LoVo (cell line): ENCODE data around the gene TACC3.

Experiments used
- DNase-seq: peaks from one replicate; pipeline ENCODE4 v3.0.0-alpha.2; 2016; ENCODE audit warnings: low spot score

Gene TACC3

DNA sequence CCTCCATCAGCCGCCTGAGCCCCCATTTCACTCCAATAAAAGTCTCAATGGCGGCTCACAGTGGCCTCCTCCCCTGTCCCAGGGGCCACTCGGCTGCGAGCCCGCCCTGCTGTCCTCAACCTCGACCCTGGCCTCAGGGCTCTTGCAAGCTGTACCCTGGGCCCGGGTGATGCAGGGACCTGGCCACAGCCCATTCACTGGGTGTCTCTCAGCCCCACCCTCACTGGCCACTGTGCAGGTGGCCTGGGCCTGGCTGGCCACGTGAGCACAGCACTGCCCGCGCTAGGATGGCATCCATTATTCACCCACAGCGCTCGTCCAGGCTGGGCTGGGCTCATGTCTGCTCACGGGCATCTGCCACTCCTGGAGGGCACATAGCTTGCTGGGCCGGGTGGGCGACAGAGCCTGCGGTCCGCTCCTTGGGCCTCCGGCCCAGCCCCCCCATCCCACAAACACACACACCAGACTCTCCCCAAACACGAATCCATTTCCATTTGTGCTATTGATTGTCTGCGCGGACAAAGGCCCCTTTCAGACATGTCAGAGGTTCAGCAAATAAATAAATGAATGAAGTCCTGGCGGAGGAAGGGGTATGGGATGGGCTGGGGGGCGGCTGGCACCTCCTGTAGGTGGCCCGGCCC is 55.3 kb downstream of the TACC3 start:
- no peak for DNase-seq

DNA sequence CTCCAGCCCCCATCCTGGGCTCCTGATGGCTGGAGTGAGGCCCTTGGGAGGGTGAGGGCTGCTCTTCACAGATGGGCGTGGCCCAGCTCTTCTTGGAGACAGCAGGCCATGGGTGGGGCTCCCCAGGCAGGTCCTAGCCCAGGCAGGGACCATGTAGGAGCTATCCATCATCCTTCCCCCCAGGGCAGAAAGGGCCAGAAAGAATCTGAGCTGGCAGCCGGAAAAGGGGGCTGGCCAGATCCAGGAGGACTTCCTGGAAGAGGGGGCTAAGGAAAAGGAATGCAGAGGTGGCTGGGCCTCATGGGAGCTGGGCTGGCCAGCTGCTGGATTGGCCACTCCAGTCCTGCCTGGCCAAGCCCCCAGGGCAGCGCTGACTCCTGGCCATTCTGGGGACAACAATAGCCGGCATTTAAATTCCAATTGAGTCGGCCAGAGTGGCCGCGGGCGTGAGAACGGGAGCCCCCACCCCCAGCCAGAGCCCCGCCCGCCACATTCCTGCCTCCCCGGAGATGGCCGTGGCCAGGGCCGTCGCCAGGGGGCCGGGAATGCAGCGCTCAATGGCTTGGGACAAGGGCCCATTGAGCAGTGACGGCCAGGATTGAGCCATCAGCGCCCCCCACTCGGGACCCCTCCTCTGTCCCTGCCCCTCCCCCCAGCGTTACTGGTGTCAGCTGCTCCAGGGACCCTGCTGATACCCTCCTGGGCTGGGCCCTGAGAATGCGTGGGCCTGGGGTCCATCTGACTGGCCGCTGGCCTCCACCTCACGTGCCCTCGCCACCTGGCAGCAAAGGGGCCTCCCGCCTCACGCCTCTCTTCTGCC is 56.7 kb downstream of the TACC3 start:
- DNase-seq, result peak; percentile 20

DNA sequence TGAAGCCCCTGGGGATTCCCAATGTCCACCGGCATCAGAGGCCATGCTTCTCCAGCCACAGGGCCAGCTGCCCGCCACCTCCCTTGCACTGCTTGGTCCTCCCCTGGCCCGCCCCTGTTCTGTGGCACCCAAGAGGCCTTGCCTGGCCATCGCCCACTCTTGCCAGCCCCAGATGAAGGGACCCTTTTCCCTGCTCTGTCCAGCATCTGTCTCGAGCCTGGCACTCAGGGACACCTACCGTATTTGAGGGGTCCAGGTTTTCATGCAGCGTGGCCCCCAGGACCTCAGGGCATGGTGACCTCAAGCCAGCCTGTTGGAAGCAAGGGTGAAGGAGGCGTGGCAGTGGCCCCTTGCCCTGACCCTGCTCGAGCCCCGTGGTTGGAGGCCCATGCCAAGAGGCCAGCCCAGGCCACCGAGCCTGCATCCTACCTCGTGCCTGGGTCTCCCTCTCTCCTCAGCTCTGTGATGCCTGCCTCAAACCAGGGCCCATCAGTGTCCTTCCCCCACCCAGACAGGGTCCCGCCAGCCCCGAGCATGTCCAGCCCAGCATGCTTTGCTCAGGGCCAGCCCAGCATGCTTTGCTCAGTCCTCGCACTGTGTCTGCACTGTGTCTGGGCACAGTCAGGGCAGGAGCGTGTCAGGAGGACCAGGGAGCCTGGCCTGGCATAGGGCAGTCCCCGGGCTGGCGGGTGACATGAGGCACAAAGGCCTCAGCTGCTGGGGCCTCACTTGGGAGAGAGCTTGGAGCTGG is 57.5 kb downstream of the TACC3 start:
- DNase-seq, result no peak

DNA sequence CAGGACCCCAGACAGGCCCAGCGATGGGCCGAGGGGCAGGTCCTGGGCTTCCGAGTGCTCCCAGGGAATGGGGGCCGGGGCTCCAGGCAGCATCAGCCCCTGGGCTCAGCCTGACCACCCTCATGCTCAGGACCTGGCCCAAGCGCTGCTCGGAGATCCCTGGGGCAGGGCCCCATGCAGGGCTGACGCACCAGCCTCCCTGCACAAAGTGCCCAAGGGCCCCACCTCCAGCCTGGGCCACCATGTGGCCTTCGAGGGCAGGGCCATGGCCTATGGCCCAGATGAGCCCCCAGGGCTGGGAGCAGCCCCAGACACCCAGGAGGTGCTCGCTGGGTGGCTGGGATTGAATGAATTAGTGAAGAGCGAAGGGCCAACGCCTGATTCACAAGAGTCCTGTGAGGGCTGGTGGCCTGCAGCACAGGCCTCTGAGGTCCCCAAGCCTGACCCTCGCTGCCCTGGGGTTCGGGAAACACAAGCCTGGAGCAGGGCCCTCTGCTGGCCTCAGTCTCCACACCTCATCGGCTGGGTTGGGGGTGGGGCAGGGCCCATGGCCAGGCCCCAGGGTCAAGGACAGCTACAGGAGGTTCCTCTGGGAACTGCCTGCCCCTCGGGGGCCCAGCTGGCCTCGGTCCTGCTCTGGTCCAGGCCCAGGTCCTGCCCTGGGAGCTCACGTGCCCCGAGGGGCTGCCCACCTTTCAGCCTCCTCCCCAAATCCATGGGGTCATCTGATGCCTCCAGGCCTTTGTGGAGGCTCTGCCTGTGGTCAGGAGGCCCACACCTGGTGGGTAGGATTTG is 58.5 kb downstream of the TACC3 start:
- DNase-seq, result no peak

DNA sequence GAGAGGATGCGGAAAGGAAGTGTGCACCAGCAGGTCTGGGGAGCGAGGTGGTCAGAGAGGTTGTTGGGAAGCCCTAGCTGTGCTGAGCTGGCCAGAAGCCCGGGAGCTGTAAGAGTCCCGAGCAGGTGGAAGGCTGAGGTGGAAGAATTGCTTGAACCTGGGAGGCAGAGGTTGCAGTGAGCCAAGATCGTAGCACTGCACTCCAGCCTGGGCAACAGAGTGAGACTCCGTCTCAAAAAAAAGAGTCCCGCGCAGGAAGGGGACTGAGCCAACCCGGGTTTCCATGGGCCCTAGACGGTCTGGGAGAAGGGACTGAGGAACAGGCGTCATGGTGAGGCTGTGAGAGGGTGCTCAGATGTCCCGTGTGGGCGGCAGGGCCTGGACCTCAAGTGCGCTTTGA is 59.1 kb downstream of the TACC3 start:
- no peak for DNase-seq

DNA sequence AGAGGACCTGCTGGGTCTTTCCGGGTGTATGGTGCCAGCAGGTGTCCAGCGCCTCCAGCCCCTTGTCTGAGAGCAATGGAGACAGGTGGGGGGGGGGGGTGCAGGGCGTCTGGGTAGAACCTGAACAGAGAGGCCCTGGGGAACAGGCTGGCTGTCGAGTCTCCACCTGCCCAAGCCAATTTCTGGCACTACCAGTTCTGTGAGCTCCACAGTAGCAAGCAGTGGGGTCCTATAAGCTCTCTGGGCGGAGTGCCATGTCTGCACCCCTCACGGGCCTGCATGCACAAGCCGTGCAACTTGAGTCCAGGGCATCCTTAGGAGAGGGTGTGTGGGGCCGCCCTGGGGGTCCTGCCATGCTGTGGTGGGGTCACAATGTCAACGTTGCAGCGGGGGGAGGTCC is 61.7 kb downstream of the TACC3 start:
- no peak for DNase-seq

DNA sequence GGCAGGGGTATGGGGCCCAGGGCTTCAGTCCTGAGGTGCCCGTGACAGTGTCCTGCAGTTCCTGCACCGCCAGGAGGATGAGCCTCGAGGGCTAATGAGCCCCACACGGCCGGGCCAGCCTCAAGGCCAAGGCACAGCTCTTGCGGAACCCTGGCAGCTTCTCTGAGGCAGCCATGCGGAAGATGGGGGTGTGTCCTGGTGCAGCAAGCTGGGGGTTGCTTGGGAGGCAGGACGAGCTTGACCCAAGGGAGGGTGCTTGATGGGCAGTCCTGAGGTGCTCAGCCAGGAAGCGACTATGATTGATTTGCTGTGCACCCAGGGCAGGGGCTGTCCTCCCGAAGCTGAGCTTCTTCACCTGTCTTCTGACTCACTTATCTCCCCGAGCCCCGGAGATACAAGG is 62.6 kb downstream of the TACC3 start:
- no peak for DNase-seq

DNA sequence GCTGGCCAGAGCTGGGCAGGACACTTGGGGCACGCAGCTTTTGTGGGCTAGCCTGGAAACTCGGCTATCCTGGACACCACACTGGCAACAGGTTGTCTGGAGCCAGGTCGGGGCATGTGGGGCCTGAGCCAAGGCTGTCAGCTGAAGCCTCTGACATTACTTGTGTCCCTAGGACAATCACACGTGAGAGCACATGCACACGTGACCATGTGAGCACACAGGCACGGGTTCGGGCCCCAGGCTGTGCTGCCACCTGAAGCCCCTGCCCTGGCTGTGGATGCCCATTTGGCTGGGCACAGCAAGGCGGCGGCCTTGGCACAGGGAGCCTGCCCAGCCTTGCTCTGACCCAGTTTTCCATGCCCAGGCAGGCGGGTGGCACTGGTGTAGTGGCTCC is 63.1 kb downstream of the TACC3 start:
- no peak for DNase-seq

DNA sequence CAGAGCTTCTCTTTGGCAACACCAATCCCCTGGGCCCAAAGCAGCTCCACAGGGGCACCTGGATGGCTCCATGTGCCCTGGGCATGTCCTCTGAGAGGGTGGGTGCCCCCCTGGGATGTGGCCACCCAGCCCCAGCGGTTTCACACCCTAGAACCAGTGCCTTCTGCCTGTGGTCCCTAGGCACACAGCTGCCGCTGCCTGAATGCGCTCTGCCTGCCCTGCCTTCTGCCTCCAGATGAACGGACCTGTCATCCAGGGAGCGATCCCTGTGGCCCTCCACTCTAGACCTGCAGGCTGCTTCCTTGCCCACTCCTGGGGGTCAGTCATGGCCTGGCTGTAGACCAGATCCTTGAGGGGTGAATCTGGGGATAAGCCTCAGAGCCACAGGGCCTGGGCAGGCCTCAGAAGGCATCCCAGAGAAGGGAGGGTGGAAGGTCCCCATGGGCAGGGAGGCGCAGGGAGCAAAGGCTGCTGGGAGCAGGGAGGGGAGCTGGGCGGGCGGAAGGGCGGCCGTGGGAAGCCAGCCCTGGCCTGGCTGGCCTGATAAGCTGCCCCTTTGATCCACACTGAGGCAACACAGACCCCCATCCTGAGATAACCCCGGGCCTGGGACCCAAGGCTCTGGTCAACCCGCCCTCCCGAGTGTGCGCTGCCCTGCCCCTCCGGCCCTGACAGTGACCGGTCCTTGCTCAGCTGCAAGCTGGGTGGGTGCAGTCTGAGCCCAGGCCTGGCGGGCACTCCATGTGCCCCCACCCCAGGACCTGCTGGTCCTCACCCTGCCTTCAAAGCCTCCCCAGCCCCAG is 63.7 kb downstream of the TACC3 start:
- DNase-seq, result no peak

DNA sequence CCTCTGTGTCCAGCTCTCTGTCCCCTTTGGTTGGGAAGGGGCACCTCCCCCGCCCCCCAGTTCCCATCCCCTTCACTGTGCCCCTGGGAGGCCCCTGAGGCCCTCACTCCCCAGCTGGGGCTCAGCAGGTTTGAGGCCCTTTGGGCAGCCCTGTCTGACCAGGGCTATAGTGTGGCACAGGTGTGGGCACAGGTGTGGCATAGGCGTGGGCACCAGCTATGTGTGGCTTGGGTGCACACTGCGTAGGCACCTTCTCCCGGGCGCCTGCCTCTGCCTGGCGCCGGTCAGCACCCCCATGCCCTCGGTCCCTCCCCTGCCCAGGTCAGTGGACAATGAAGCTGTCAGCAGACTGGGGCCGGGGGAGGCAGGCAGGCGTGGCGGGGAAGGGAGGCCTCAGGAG is 64.3 kb downstream of the TACC3 start:
- DNase-seq, result no peak

DNA sequence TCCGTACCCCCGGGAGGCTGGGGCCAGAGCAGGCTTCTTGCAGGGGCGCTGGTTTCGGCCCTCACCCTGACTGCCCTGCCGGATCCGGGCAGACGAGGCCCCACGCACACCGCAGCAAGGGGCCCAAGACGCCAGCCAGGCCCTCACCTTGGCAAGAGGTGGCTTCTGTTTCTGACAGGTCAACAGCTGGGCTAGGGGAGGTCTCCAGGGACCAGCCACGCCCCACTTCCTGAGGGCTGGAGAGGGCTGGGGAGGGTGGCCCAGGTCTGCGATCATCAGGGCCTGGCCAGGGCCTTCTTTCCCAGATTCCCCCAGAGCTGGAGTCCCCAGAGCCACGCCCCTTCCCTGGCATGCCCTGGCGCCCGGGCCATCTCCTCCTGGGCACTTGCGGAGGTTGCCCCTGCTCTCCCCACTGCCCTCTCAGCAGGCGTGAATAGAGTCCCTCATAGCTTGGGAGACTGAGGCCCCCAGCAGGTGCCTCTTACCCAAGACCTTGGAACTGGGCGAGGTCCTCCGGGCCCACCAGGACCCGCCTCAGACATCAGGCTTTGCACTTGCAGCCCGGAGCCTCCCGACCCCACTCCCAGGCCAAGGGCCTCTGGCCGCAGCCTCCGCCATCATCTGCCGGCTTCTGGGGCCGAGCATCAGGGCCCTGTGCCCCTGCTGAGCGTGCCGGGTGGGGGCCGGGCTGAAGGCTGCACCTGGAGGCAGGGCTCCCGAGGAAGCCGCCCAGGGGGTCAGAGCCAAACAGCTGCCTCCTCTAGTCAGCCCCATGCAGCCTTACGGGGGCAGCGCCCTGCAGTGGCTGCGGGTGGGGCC is 65.4 kb downstream of the TACC3 start:
- DNase-seq, result no peak

DNA sequence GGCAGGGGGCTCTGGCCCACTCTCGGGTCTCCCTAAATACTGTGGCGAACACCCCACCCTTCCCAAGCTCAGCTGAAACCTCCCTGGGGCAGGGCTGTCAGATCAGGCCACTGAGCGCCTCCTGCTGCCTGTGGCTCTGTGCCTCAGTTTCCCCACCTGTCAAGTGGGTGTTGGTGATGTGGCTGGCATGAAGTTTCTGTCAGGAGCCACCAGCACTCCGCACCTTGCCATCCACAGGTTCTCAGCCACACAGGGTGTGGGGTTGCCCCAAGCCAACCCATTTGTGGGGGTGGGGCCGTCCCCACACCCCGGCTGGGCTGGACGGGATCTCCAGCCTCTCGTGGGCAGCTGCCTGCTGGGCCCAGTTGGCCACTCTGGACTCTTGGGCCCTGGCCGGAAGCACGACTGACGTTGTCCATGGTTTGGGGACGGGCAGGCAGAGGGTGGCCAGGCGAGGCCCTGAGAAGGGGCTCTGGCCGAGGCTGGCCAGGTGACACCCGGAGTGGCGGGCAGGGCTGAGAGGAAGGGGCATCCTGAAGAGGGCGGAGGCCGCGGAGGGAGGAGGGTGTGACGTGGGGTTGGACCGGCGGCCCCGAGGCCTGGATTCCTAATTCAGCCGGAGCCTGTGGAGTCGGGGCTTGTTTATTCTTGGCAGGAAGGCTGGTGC is 66.2 kb downstream of the TACC3 start:
- no peak for DNase-seq

DNA sequence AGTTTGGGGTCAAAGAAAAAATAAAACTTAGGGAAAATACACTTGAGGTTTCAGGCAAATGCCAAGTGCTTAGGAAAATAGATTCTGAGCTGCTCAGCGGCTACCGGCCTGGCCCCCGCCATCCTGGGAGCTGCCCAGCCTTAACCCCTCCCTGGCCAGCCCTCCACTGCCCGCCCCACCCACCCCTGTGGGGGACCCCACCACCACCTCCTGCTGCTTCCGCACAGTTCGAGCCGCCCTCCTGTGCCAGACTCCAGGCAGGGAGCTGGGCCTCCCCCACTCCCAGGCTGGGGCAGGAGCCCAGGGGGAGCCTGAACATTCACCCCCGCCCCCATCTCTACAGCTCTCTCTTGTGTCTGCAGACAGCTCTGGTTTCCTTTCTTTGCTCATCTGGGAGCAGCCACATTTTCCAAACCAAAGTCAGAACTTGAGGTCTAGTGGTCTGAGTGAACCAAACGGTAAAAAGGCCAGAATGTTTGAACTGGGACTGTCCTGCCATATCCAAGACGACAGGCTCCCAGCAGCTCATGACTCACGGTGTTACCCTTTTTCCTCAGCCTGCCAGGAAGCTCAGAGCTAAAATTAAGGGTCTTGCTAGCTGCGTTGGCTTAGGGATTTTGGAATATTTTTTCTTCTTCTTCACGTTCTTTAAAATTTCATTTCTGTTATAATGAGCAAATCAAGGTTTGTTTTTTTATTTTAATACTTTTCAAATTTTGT is 67.1 kb downstream of the TACC3 start:
- DNase-seq, result no peak

DNA sequence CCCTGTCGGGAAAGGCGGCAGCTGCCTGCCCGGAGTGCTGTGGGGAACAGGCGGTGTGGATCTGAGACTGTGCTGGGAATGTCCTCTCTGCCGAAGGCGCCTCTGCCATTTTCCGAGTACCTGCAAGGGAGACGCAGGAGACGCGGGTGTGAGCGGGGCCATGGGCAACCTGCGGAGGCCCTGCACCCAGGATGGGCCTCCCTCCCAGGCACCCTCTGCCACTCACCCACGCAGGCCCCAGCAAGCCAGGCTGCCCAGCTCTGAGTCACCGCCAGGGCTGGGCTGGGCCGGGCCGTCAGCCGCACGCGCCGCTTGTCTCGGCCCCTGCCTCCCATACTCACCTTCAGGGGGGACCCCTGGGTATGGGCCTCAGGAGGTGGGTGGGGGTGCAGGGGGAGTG is 68.2 kb downstream of the TACC3 start:
- DNase-seq, result no peak

DNA sequence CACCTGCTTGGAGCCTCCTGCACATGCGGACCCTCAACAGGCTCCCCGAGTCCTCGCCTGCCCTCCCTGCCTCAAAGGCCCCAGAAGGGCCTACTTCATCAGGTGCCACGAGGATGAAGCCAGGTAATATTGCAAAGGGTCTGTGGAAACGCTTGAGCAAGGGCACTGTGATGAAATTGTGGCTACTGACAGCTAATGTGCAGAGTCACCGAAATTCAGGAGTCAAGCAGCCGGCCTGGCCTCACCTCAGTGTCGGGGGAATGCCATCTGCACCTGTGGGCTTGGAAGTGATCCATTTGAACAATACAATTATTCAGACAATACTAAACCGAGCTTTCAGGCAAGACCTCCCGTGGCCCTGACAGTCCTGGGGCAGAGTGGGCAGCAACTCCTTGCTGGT is 68.7 kb downstream of the TACC3 start:
- no peak for DNase-seq

DNA sequence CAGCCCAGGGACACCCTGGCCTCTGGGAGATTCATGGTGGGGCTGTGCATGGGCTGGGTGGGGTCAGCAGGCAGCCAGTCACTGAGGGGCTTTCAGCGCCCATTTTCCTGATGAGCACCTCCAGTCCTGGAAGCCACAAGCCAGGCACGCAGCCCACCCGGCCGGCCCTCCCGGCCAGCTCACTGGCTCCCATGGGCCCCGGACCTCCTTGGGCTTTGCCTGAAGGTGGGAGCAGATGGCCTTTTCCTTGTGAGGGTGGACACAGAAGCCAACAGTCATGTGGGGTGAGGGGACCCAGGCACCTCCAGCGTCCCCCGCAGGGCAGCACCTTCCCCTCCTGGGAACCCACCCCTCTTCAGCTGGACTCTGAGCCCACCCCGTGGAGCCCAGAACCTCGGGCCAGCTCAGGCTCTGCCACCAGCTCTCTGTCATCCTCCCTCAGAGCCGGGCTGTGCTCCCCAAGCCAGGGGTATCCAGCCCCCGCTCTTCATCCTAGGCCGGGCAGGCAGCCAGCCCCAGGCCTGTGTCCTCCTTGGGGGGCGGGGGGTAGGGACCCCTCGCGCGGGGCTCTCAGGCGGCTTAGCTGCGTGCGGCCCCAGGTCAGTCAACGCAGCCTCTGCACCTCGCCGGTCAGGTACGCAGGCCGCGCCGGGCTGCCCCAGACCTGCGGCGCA is 71.0 kb downstream of the TACC3 start:
- DNase-seq, result no peak

DNA sequence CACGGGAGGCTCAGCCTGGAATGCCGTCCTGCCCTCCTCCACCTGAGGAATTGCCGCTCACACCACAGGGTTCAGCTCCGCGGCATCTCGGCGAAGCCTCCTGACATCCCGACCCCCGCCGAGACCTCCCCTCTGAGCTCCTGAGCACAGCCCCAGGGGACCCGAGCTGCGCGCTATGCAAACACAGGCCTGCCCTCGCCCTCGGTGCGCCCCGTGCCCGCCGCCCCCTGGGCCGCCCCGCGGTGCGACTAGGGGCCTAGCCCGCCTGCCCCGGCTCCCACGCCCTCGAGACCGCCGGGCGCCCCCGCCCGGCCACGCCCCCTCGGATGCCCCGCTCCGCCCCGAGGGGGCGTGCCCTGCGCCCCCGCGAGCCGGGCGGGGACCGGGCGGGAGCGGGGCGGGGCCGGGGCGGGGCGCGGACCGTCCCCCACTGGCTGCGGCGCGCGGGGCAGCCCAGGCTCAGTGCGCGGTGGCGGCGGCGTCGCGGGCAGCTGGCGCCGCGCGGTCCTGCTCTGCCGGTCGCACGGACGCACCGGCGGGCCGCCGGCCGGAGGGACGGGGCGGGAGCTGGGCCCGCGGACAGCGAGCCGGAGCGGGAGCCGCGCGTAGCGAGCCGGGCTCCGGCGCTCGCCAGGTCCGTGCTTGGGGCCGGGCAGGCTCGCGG is 71.6 kb downstream of the TACC3 start, which contains the start of gene FGFR3:
FGFR3 (plus strand) TSS at position 462 of the 664 bp plus-strand sequence. CDS start 642 bp downstream, outside the sequence.
- peak; percentile 65 for DNase-seq

DNA sequence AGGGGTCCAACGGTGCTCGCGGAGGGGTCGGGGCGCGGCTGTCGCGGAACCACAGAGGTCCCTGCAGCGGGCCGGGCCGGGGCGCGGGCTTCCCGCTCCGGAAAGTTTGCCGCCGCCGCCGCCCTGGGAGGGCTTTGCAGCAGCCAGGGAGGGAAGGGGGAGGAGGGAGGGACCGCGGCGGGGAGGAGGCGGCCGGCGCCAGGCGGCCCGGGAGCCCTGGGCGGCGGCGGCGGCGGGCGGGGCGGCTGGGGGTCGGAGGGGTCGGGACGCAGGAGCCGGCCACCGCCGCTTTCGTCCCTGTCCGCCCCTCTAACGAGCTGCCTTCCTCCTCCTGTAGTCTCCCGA is 72.1 kb downstream of the TACC3 start:
- DNase-seq, result peak; percentile 19
